ENCODE results near the gene ELAPOR1. TPM values are rescaled to one million over a fixed set of nuclear protein-coding genes. Genes with fewer than 3 reads are reported as not detected.

ELAPOR1 gene
- total RNA-seq, 2 experiments from 2014 or later: not detected

DNA sequence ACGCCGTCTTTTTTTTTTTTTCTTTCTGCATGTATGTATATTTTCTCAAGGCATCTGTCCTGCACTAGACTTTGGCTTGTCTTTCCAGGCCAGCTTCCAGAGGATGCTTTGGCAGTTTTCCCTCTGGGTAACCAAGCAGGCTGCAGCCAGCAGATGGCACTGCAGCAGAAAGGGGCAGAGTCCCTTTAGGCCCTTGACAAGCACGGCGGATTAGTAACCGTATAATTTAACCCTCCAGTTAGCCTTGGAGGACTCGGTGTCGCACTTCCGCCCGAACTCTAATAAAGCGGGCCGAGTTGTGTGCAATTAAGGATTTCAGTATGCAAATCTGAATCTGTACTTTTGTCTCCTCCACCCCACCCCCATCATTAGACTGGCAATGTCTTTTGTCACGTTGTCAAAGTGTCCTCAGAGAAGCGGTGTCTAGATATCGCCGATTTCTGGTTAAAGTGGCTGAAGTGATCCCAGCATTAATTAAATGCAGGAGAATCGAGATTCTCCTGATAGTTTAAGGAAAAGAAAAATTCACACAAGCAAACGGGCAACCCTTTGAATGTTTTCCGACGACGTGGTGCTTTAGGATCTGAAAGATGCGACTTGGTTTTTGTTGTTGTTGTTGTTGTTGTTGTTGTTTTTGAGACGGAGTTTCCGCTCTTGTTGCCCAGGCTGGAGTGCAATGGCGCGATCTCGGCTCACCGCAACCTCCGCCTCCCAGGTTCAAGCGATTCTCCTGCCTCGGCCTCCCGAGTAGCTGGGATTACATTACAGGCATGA, 24.5 kb upstream of the ELAPOR1 start:
- no peak for TF ChIP-seq EZH2phosphoT487 (IDR thresholded peaks at IDR 0.05; ENCODE audit: borderline replicate concordance, low read depth, low read length)
- TF ChIP-seq, protein P1, sequence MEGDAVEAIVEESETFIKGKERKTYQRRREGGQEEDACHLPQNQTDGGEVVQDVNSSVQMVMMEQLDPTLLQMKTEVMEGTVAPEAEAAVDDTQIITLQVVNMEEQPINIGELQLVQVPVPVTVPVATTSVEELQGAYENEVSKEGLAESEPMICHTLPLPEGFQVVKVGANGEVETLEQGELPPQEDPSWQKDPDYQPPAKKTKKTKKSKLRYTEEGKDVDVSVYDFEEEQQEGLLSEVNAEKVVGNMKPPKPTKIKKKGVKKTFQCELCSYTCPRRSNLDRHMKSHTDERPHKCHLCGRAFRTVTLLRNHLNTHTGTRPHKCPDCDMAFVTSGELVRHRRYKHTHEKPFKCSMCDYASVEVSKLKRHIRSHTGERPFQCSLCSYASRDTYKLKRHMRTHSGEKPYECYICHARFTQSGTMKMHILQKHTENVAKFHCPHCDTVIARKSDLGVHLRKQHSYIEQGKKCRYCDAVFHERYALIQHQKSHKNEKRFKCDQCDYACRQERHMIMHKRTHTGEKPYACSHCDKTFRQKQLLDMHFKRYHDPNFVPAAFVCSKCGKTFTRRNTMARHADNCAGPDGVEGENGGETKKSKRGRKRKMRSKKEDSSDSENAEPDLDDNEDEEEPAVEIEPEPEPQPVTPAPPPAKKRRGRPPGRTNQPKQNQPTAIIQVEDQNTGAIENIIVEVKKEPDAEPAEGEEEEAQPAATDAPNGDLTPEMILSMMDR (conservative IDR thresholded peaks at IDR 0.05; ENCODE audit: low read length): peak; percentile 95
- peaks cover 26% of the 10 kb centered on the region; the same call in 1 of the 2 replicates for H3K79me2 ChIP-seq (ENCODE audit: insufficient read depth, low read depth, low read length)
- H3K27ac ChIP-seq (ENCODE audit: low read depth, low read length, poor library complexity, severe bottlenecking): peak overlapping the region; percentile 78
- ChIA-PET POLR2A (interaction anchor here (0.7 to 2.8 kb wide), 4 partner anchors 11 to 168 kb away, joined by 3 to 34 read pairs (median 4); no protein-coding TSS in a partner anchor), CTCF (ENCODE audit: unreplicated experiment) (no interaction called here)
- DNase-seq (ENCODE audit: low spot score): peak; percentile 87
- no TSS peak for BruUV-seq (replicated peaks)
- H3K4me3 ChIP-seq (ENCODE audit: low read depth, low read length, poor library complexity, severe bottlenecking): peak overlapping the region; percentile 90
- H3K9me3 ChIP-seq (ENCODE audit: low read length): no peaks in the 10 kb centered on the region
- H2AFZ ChIP-seq (ENCODE audit: low read length): peak overlapping the region; percentile 85; the same call in 1 of the 2 replicates
- intact Hi-C loops (cut with micrococcal nuclease; ENCODE audit: unreplicated experiment): loop anchor here (1.0 to 2.0 kb wide), 2 partner anchors 23 to 47 kb away; partner anchors contain the start of gene WDR47
- peak overlapping the region; percentile 77 for H3K4me2 ChIP-seq (ENCODE audit: low read length)
- peaks cover 15% of the 10 kb centered on the region; the same call in 1 of the 2 replicates for H3K36me3 ChIP-seq (ENCODE audit: insufficient read depth, low read length)
- H4K20me1 ChIP-seq (ENCODE audit: insufficient read depth, low read length): no peaks in the 10 kb centered on the region
- H3K4me1 ChIP-seq (ENCODE audit: insufficient read depth, low read length, poor library complexity, severe bottlenecking): peaks cover 19% of the 10 kb centered on the region
- H3K9me2 ChIP-seq (ENCODE audit: insufficient read depth, low read length): no peaks in the 10 kb centered on the region

DNA sequence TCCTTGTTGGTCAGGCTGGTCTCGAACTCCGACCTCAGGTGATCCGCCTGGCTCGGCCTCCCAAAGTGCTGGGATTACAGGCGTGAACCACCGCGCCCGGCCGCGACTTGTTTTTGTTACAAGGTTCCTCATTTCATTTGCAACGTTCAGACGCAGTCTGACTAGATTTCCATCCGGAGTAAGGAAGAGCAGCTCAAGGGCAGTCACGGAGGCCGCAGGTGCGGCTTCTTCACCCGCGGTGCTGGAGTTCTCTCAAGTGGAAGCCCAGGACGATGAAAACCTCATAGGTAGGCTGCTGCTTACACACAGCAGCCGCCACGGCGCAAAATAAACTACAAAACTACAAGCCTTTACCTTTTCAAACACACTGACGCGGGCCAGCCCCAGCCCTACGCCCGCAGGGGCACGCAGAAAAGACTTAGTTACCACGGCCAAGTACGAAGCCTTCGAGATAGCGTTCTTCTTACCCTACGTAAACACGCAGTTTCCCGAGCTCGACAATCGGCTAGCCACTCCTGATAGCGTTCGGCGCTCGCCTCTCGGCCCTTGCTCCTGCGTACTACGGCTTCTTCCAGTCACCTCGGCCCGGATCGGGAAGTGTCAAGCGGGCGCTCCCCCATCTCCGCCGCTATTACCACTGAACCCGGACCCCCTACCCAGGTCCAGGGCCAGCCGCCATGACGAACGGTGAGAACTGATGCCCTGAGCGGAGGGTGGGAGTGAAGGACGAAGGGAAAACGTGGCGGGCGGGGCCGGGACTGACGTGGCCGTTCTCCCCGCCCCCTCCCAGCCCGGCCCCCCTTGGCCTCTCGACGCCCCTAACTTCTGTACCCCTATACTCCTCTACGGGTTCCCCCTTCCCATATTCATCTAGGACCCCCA, 23.5 kb upstream of the ELAPOR1 start, which contains the start of gene TMEM167B:
Gene TMEM167B (plus strand): TSS at position 569 of the 882 bp plus-strand sequence. CDS start 109 bp downstream, at position 678.
- peak within 1 kb of the TSS; percentile 78 for H3K27ac ChIP-seq (ENCODE audit: low read depth, low read length, poor library complexity, severe bottlenecking)
- H3K9me2 ChIP-seq (ENCODE audit: insufficient read depth, low read length): no peaks in the 10 kb centered on the region
- intact Hi-C loops (cut with micrococcal nuclease; ENCODE audit: unreplicated experiment): loop anchor here (1.0 to 2.0 kb wide), 2 partner anchors 10 to 48 kb away; partner anchors contain the start of gene WDR47
- peaks cover 26% of the 10 kb centered on the region; the same call in 1 of the 2 replicates for H3K79me2 ChIP-seq (ENCODE audit: insufficient read depth, low read depth, low read length)
- H3K4me3 ChIP-seq (ENCODE audit: low read depth, low read length, poor library complexity, severe bottlenecking): peak within 1 kb of the TSS; percentile 90
- peak within 1 kb of the TSS; percentile 77 for H3K4me2 ChIP-seq (ENCODE audit: low read length)
- peaks cover 25% of the 10 kb centered on the region for H3K36me3 ChIP-seq (ENCODE audit: insufficient read depth, low read length)
- no peaks in the 10 kb centered on the region for H4K20me1 ChIP-seq (ENCODE audit: insufficient read depth, low read length)
- peak; percentile 94 for DNase-seq (ENCODE audit: low spot score)
- no peaks in the 10 kb centered on the region for H3K9me3 ChIP-seq (ENCODE audit: low read length)
- BruUV-seq (replicated peaks): TSS peak; percentile 92
- ChIA-PET POLR2A (interaction anchor here (0.5 to 2.8 kb wide), 10 partner anchors 9 to 1242 kb away, joined by 3 to 34 read pairs (median 4); partner anchors contain the start of gene ATXN7L2), CTCF (ENCODE audit: unreplicated experiment) (no interaction called here)
- H2AFZ ChIP-seq (ENCODE audit: low read length): peak within 1 kb of the TSS; percentile 85
- no peak for TF ChIP-seq EZH2phosphoT487 (IDR thresholded peaks at IDR 0.05; ENCODE audit: borderline replicate concordance, low read depth, low read length)
- TF ChIP-seq, protein P1 (conservative IDR thresholded peaks at IDR 0.05; ENCODE audit: low read length): no peak
- peaks cover 19% of the 10 kb centered on the region for H3K4me1 ChIP-seq (ENCODE audit: insufficient read depth, low read length, poor library complexity, severe bottlenecking)
